ENCODE data around the gene STAB1.

GRCh38 chr3:52502808-52503350 lies 7.7 kb downstream of the STAB1 start:
- TF ChIP-seq CTCF (IDR thresholded peaks at IDR 0.05) (no peak), POLR2A (IDR thresholded peaks at IDR 0.05) (no peak)

Measured in breast epithelium (tissue), 3 donors.